Uterus (tissue), 2 donors: ENCODE results near the gene GUCD1.

Source experiments
- CTCF ChIP-seq, 4 experiments: fragments of 200-600 bp in 2 of 4; fragments of 450-650 bp in 2 of 4; sonication (generic) in 2 of 4; IDR thresholded peaks; one replicate each; pipeline ENCODE4 v1.5.1; 2016 to 2019; ENCODE audit warnings: antibody characterized with exemption in 4 of 4, mild to moderate bottlenecking in 2 of 4, moderate library complexity in 1 of 4
- POLR2A ChIP-seq, 2 donors: fragments of 450-650 bp; IDR thresholded peaks; one replicate each; pipeline ENCODE4 v1.6.1; 2016; ENCODE audit warnings: antibody characterized with exemption in 2 of 2, mild to moderate bottlenecking in 1 of 2, moderate library complexity in 1 of 2

DNA sequence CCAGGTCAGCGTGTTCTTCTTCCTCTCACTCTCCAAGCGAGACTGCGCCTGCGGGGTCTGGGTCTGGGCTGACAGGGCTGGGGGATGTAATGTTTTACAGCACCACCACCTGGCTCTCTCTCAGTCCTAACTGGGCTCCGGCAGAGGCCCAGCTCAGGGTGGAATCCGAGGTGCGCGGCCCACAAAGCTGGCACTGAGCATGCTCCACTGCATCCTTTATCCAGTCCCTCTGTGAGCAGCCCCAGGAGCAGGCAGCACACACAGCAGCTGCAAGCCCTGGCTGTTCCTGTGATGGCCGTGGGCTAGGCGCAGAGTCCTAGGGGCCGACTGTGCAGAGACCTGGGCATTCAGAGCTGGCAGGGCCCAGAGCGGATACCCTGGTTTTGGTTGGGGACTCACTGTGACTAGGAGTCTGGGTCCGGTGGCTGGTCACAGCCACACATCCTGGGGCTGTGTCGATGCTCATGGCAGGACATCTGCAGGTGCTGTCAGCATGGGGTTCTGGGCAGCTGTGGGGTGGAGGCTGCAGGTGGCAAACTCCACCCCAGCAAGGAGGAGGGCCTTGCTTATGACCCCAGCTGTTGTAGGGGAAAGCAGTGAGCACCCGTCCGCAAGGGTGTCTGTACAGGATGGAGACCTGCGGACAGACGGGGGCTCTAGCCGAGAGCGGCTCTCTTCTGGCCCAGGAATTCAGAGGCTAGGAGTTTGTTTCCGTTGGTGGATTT lies 34.0 kb upstream of the GUCD1 start:
- no peak for TF ChIP-seq POLR2A (IDR thresholded peaks at IDR 0.05)
- TF ChIP-seq CTCF (IDR thresholded peaks at IDR 0.05), result no peak
